SK-N-SH (cell line): Measurements from ENCODE around the gene RAB5IF. TPM values are rescaled to one million over a fixed set of nuclear protein-coding genes. Genes with fewer than 3 reads are reported as not detected.

ENCODE experiments used
- polyA plus RNA-seq, 3 experiments: library from polyadenylated mRNA; depleted of rRNA; stranded (reverse); fragments of >200 nt; gene quantifications; 2 replicates each; pipeline ENCODE4 v1.2.3, GENCODE V29; 2012
- small RNA-seq, 7 experiments: library from RNA; depleted of rRNA; stranded (forward); fragments of <200 nt; gene quantifications; one replicate each; pipeline ENCODE3, GENCODE V24; 2012

Gene RAB5IF
- polyA plus RNA-seq, 1 of the 3 experiments (the other 2 are of a cell fraction), result 91.1 TPM

Small RNA genes within 50 kb of the gene (small RNA-seq; reads per million reads assigned to genes)
- gene RF00017, result 0 reads per million in 7 experiments

Other genes starting within 250 kb of the RAB5IF start
- gene MYL9, start 64.3 kb upstream of the RAB5IF start, polyA plus RNA-seq (2012; rRNA removed), result not detected in 2 replicates
- gene TGIF2, start 32.2 kb upstream of the RAB5IF start, polyA plus RNA-seq (2012; rRNA removed), result 10.3 and 10.8 TPM in 2 replicates
- gene SLA2, start 40.4 kb downstream of the RAB5IF start, polyA plus RNA-seq (2012; rRNA removed), result 0.03 TPM in 1 of 2 replicates, not detected in the other
- 20.5 and 25.4 TPM in 2 replicates for gene NDRG3, start 140.3 kb downstream of the RAB5IF start, polyA plus RNA-seq (2012; rRNA removed)
- gene DSN1, start 168.0 kb downstream of the RAB5IF start, polyA plus RNA-seq (2012; rRNA removed), result 7.3 and 8.3 TPM in 2 replicates